Stimulated activated CD8-positive, alpha-beta memory T cell treated with anti-CD3 and anti-CD28 coated beads, Interleukin-7, amount 100 ng/mL, for 24 hours (primary cell): ENCODE data around the gene MORN1.
A peak's percentile ranks its signal among the peaks of the same experiment; 100 is the strongest.

Source experiments
- DNase-seq: peaks from one replicate; pipeline ENCODE4 v3.0.0-alpha.2; 2020; ENCODE audit warnings: low read depth

MORN1 gene

DNA sequence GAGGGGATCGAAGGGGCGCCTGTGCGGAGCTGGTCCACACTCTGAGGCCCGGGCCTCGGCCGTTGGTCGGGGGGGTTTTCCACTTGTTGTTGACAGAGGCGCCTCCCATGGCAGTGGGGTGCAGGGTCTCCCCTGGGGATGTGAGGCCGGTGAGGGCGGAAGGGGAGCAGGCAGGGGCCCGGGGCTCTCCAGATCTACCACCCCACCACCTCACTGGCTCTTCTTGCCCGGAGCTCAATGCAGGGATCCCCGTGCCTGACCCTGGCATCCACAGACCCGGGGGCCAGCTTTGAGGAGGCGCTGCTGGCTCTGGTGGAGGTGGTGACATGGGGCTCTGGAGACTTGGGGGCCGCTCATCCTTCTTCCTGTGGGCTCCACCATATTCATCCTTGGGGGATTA lies 28.1 kb upstream of the MORN1 start:
- DNase-seq, result no peak

DNA sequence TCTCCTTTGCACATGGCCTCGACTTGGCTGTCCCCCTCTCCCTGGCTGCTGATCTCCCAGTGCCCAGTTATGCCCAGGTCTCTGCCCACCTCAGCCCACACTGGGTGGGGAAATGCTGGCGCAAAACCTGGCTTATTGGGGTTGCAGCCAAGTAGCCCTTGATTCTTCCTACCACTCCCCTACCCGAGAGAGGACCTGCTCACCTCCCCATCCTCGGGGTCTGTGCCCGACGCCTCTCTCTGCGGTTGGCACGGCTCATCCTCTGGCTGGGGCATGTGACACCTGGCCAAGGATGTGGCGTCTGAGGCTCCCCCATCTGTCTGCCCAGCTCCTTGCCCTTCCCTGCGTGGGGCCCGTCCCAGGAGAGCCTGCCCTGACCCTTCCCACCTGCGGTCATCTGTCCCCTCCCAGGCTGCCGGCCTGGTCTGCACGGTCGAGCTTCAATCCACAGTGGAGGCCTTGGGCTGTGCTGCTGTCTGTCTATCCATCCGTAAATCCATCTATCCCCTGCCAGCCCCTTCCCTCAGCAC lies 27.5 kb upstream of the MORN1 start:
- no peak for DNase-seq

DNA sequence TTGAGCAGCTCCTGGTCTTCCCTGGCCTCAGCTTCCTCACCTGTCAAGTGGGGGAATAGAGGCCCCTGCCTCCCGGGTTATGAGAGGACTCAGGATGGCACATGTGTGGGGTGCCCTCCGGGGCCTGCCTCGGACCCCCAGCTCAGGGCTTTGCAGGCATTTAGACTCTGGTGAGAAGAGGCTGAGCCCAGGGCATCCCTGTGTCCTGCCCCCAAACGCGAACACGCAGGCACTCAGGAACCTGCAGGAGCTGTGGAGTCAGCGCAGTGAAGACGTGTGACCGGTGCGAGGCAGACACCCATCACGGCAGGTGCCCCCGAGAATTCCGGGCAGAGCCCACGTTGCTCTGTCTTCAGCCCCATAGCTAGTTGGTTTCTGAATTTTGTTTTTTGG lies 26.5 kb upstream of the MORN1 start:
- DNase-seq, result no peak

DNA sequence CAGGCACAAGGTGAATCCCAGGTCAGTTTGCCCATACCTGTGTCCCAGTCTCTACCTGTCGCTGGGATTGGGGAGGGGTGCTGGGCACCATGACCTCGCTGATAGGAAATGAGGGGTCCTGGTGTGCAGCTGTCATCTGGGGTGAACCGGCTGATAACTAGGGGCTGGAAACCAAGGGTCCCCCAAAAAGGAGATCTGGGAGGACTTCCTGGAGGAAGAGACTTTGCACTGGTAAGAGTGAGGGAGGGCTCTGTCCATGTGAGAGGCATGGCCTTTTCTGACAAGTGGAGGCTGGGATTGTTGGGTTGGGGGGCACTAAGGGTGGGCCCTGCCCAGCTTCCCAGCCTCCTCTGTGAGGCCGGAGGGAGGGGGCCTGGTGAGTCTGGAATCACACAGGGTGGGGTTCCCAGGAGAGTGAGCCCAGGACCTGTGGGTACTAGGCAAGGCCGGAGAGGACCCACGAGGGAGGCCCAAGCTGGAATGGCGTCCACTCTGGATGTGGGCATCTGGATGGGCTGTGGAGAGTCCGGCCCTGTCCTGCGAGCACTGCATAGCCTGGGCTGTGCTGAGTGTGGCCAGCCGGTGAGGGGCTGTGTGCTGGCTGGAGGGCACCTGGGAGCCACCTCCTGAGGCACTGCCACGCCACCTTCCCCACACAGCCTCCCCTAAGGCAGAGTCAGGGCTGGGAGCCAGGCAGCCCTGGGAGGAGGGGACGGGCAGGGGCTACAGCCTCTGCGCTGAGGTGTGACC lies 25.9 kb upstream of the MORN1 start:
- DNase-seq, result no peak

DNA sequence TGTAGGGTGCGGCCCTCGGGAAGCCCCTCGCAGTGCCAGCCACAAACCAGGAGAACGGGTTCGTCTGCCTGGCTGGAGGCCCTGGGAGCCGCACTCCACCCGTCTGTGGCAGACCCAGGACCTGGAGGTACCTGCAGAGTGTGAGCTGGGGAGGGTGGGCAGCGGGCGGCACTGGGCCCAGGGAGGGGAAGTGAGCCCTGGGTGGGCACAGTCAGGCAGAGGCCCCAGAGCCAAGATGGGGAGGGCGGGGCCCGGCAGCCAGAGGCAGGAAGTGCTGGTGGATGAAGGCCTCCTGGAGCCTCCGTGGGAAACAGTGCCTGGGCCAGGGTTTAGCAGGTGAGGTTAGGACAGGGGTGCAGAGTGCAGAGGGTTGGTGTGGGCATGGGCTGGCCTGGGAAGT lies 25.0 kb upstream of the MORN1 start:
- no peak for DNase-seq

DNA sequence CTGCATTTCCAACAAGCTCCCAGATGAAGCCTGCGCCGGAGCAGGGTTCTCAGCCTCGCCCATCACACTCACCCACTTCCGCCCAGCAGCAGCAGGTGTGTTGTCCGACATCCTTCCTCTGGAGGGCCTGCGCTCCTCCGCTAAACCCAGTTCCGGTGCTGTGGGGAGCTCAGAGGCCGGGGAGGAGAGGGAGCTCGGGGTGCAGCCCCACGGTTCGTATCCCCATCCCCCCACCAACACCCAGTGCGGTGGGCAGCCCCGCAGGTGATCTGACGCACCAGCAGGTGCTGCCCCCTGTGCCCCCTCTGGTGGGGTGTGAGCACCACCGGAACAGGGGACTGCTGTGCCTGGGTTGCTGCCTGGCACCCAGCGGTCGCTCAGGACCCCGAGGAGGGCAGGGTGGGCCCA lies 24.5 kb upstream of the MORN1 start:
- DNase-seq, result no peak

DNA sequence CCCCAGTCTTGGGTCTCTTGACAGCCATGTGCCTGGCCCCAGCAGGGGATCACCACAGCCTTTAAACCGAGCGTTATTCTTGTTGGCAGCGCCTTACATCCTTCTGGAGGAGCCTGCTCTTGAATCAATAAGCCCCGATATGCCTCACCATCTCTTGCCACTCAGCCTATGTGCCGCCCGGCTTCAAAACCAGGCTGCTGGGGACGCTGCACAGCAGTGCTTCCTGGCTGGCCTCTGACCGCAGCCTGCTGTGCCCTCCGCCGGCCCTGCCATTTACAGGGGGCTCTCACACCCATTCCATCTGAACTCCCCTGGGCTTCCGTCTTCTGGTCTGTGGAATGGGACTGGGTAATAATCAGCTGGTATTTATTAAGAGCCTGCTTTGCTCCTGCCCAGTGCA lies 24.0 kb upstream of the MORN1 start:
- DNase-seq, result no peak

DNA sequence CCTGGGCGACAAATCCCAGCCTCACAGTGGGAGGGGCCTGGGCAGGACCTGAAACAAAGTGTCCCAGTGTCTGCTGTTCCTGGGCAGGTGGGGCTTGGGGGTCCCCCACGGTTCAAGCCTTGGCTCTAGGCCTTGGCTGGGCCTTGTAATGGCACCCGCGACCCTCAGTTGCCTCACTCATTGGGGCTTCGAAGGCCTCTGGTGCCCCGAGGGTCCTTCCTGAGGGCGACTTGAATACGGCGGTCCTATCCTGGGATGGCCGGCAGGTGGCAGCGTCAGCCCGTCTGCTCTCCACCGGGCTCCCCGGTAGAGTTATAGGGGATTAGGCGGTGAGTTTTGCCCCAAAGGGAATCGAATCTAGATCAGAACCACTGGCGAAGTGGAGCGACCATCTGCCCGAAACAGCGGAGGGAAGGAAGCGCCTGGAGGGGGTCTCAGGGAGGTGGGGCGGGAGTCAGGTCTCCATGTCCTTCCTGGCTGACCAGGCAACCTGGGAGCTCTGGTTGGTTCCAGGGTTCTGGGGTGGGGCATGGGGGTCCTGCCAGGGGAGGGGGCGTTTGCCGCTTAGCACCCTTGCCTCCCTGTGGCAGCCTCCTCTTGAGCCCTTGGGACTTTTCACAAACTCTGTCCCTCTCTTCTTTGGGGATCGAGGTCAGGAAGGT lies 23.1 kb upstream of the MORN1 start:
- DNase-seq, result peak; percentile 57

DNA sequence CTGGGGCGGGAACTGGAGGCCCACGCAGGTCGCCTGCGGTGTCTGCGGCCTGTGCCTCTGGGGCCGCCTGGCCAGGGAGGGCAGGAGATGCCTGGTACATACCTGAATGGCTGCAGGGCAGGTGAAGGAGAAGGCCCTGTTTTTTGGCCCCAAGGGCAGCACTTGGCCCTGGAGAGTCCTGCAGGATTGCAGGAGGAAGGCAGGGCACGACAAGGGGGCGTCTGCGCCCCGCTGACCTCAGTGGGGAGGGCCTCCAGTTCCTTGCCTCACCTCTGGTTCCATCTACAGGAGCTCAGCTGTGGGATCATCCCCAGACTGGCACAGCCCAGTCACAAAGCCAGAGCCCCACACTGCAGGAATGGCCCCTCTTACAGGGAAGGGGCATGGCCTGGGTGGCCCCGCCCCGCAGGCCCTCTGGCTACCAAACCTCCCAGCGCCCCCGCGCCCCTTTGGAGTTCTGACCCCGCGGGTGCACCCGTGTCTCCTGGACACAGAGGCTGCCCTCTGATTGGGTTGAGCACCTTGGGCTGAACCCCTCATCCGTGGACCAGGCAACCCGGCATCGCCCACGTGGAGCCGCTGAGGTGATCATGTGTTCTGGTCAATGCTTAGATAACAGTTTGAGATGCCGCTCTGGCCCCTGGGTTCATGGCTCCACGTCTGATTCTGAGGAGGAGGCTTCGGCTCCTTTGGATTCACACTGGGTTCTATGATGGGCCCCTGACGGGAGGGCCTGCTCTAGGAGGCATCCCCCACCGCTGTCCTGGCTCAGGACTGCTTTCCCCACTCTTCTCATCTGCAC lies 22.3 kb upstream of the MORN1 start:
- no peak for DNase-seq

DNA sequence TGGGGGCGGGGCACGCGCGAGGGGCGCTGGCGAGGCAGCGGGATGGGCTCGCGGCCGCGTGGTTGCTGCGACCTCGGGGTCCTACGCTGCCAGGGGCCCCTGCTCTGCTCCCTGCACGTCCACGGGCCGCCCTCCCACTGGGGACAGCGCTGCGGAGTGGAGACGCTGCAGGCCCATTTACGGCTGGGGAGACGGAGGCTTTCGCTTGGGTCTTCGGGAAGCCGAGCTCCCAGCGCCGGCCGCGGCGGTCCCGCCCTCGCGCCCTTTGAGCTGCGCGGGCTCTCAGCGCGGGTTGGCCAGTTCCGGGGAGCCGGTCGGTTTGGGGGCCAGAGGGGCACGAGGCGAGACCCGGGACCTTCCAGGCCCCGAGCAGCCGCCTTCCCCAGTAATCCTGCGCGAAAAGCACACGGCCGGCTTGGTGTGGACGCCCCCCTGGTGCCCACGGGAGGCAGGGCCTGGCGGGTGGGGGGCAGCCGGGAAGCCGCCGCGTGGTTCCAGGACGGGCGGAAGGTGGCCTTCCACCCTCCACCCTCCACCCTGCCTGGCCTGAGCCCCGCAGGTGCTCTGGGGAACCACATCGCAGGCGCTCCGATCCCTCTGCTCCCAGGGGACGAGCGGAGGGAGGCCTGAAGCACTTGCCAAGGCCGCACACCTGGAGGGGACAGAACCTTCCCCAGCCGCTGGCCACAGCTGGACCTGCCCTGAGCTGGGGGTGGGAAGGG lies 21.6 kb upstream of the MORN1 start:
- DNase-seq, result no peak

DNA sequence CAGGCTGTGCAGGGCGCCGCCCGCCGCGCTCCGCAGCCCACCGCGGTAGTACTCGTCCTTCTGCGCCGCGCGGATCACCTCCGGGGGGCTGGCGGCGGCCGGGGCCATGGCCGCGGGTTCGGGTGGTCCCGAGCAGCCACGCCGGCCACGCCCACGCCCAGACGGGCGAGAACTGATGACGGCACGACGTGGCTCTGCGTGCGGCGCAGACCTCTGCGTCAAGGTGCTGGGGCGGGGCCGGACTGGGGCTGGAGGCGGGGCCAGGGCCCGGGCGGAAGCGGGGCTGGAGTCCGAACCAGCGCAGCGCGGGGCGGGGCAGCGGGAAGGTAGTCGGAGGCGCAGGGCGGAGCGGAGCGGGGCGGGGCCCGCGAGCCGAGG lies 21.0 kb upstream of the MORN1 start, which contains the start of gene PEX10:
PEX10 (minus strand) TSS at position 170 of the 378 bp plus-strand sequence; CDS start at position 108, 62 bp downstream.
- peak; percentile 98 for DNase-seq

DNA sequence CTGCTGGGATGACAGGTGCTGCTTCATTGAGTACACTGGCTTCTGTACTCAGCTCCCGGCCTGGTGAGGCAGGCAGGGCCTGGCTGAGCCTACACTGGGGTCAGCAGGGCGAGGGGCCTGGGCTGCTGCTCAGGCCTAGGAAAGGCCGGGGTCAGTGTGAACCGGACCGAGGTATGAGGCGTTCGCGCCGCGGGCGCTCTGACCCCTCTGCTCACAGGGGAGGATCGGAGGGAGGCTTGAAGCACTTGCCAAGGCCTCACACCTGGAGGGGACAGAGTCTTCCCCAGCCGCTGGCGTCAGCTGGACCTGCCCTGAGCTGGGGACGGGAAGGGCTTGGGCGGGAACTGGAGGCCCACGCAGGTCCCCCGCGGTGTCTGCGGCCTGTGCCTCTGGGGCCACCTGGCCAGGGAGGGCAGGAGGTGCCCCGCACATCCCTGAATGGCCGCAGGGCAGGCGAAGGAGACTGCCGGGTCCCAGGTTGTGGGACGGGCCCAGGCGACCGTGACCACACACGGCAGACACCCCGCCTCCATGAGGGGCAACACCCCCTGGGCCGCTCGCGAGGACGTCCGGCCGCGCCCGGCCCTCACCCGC lies 20.5 kb upstream of the MORN1 start:
- DNase-seq, result no peak

DNA sequence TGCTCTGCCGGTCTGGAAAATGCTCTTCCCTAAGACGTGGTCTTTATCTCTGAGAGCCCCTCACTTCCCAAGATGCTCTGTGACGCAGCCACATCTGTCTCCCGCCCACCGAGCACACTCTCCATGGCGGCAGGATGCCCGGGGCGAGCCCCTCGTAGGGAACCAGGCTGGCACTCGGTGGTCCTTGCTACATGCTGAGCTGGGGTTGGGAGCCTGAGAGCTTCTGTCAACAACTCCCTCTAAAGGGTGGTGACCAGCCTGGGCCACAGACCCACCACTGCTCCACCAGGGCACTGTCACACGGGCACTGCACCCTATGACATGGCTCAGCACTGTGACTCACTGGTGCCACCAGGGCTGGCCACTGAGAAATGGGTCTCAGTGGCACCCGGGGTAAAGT lies 18.4 kb upstream of the MORN1 start:
- no peak for DNase-seq

DNA sequence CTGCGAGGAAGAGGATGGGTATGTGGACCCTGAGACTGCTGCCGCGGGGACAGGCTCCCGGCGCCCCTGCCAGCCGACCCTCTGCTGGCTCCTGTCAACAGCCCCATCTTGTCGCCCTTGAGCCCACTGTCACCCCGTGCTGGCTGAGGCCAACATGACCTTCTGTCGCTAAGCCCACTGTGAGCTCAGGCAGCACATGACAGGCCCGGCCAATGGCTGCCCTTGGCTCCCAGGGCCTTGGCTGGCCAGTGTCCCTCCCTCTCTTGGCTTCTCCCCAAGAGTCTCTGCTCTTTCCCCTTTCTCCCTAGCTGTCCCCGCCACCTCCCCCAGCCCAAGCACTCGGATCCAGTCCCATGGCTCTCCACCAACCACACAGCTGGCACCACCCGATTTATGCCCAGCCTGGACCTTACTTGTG lies 17.5 kb upstream of the MORN1 start:
- DNase-seq, result no peak

DNA sequence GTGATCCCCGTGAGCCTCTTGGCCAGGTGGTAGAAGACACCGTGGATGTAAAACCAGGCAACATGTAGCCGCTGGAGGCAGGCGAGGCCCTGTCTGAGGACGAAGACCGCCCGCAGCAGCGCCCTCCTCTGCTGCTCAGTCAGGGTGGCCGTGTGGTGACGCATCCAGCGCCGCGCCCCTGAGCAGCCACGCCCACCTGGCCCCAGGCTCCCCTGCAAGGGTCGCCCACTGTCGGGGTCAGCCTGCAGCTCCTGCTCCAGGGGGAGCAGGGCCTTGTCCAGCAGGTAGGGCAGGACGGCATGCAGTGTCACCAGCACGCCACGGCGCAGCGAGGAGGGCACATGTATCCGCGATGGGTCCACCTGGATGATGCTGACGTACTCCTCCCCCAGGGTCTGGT lies 17.1 kb upstream of the MORN1 start:
- no peak for DNase-seq

DNA sequence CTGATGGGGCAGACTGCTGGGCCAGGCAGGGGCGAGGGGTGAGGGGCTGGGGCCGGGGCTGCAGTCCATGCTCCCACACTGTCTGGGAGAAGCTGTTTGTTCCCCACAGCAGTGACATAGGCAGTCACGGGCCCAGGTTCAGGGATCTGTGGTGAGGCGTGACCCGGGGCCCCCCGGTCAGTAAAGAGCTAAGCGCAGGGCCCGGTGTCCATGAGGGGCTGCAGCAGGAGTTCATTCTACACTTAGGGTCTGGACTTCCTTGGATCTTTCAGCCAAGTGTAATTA lies 16.6 kb upstream of the MORN1 start:
- no peak for DNase-seq

DNA sequence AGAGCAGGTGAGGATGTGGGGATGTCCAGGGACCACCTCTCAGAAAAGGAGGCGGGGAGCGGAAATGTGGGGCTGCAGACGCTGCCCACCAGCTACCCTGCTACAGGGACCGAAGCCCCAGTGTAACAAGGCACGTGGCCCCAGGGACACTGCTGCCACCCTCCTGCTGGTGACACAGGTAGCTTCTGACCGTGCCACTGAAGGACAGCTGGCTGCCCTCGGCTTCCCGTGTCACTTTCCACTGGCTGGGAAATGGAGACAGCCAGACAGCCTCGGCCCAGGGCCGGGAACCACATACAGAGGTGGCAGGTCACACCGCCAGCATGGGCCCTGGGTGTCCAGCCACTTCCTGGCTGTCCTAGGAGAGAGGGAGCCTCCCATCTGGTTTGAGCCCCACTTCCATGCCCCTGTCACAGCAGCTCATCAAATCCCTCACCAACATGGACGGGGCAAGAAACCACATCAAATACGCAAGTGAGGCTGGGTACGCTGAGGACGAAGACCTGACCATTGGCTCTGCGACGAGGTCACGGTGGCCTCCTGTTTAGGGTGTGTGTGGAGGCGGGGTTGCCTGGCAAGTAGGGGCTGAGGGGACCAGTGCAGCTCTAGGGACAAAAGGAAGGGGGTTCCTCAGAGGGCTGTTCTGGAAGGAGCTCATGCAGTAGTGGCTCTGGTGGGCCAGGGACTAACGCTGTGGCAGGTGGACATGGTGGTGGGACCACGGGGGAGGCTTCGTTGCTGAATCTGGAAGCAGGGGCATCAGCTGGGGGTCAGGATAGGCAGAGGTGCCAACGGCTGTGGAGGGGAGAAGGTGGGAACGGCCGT lies 16.0 kb upstream of the MORN1 start:
- no peak for DNase-seq

DNA sequence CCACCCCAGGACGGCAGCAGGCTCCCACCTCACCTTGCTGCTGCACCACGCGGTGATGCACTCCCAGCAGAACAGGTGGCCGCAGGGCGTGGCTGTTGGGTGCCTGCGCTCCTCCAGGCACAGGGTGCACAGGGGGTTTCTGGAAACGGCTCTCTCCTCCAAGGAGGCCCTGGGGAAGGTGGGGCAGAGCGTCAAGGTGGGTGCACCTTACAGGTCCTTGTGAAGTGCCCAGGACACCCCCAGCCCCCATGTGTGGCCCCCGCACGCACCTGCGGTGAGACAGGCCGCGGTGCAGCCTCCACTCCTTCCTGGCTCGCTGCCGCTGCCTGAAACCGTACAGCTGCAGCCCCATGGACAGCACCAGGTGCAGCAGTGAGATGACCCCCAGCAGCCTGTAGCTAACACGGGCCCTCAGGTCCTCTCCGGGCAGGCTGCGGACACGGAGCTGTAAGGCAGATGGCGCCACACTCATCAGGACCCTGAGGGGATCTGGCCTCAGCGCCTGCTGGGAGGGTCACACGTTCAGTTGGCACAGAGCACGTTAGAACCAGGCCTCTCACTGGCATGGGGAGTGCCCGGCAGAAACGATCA lies 15.2 kb upstream of the MORN1 start:
- DNase-seq, result no peak

DNA sequence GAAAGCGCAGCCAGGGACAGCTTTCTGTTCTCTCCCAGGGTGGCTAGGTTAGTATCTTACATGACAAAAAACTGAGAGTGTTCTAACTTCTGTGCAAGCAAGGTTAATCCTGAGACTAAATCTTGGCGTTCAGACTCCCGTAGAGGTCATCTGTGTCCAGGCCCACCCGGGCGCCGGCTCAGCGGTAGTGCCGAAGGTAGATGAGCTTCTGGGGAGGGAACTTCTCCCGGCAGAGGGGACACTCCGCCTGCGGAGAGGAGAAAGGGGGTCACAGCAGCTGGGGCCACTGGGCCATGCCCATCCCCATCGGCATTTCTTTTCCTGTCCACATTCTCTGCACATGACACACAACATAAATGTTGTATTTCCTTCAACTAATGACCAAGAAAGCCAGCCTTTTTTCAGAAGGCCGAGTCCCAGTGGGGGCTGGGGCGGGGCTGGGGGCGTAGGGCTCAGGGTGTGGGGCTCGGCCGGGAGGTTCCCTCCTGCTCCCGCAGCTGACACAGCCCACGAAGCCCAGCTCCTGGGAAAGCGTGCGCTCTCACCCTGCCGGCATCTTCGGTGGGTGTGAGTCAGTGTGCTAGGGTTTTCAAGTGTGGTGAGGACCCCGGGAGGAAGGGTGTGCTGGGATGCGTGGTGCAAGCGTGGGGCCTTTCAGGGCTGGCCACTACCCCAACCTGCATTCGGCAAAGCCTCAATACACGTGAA lies 14.4 kb upstream of the MORN1 start:
- no peak for DNase-seq

DNA sequence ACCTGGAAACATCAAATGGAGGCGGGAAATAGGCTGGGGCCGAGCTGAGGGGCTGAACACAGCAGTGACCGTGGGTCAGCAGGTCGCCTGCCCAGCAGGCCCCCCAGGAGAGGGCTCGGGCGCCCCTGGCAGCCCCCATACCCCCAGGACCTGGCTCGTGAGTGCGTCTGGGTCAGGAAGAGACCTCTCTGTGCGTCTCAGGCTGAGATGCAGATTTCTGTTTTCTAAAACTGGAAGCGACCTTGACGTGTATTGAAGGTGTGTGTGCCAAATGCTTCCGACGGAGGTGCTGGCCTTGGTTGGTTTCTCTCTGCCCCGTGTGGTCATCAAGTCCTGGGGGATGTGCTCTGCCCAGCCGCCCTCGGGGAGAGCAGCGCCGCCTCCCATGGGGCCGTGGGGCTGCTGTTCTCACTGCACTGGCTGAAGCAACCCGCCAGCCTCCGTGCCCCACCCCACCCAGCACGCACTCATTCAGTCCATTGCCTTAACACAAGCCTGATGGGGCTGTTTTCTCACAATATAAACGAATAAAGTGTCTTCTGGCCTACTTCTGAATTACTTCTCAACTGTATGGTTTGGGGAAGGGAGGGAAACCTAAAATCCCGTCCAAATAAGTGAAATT lies 13.6 kb upstream of the MORN1 start:
- DNase-seq, result no peak
